Measurements from ENCODE around the gene MAPKAPK5.
"Not testable (repeated sequence)": the region's sequence is repeated elsewhere in the genome, so short reads cannot be mapped to it uniquely, and the experiment has no call there.

MAPKAPK5 gene

DNA sequence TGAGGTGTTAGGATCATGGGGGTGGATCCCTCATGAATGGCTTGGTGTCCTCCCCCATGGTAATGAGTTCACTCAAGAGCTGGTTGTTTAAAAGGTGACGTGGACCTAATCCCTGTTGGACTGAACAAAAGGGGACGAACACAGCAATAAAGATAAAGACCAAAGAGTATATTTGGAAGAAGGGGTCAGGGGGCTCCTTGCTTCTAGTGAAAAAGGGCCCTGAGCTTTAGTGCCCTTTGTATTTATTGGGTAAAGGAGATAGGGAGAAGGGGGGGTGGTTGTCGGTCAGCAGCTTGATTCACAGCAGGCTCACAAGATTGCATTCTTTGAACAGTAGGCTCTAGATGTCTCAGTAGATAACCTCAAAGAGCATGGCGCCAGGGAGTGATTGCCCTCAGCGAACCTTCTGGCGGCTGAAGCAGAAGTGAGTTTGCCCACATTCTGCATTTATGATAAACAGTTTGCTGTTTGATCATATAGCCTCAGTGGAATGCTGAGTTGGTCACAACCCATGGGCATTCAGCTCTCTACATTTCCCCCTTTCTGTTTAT, 25.9 kb upstream of the MAPKAPK5 start:
- Histone ChIP-seq H3K4me2 (ENCODE audit: low read length) (no peak overlapping the region), H3F3A (ENCODE audit: control insufficient read depth, insufficient read depth) (no peaks in the 10 kb centered on the region), H3K79me2 (ENCODE audit: control insufficient read depth, low read length) (no peaks in the 10 kb centered on the region), H3K36me3 (ENCODE audit: control insufficient read depth, low read length) (no peaks in the 10 kb centered on the region), H3K9me3 (ENCODE audit: control insufficient read depth, insufficient read depth, low read length) (no peaks in the 10 kb centered on the region), H3K9me2 (replicated peaks; ENCODE audit: control insufficient read depth, low read length) (no peaks in the 10 kb centered on the region), H3K27ac (ENCODE audit: low read depth, low read length) (no peak overlapping the region), H3K4me1 (ENCODE audit: control insufficient read depth, low read length) (peaks cover 24% of the 10 kb centered on the region), H3K27me3 (ENCODE audit: control insufficient read depth, low read length) (no peaks in the 10 kb centered on the region; the same call in none of the 2 replicates), H3K4me3 (ENCODE audit: low read length) (no peak overlapping the region), H4K20me1 (ENCODE audit: control insufficient read depth, insufficient read depth, low read depth, low read length) (no peaks in the 10 kb centered on the region)
- no peak for TF ChIP-seq EZH2phosphoT487 (IDR thresholded peaks at IDR 0.05; ENCODE audit: borderline replicate concordance, low read length)
- TF ChIP-seq, protein P1, sequence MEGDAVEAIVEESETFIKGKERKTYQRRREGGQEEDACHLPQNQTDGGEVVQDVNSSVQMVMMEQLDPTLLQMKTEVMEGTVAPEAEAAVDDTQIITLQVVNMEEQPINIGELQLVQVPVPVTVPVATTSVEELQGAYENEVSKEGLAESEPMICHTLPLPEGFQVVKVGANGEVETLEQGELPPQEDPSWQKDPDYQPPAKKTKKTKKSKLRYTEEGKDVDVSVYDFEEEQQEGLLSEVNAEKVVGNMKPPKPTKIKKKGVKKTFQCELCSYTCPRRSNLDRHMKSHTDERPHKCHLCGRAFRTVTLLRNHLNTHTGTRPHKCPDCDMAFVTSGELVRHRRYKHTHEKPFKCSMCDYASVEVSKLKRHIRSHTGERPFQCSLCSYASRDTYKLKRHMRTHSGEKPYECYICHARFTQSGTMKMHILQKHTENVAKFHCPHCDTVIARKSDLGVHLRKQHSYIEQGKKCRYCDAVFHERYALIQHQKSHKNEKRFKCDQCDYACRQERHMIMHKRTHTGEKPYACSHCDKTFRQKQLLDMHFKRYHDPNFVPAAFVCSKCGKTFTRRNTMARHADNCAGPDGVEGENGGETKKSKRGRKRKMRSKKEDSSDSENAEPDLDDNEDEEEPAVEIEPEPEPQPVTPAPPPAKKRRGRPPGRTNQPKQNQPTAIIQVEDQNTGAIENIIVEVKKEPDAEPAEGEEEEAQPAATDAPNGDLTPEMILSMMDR (IDR thresholded peaks at IDR 0.05; ENCODE audit: low read depth, low read length, poor library complexity, severe bottlenecking): no peak

DNA sequence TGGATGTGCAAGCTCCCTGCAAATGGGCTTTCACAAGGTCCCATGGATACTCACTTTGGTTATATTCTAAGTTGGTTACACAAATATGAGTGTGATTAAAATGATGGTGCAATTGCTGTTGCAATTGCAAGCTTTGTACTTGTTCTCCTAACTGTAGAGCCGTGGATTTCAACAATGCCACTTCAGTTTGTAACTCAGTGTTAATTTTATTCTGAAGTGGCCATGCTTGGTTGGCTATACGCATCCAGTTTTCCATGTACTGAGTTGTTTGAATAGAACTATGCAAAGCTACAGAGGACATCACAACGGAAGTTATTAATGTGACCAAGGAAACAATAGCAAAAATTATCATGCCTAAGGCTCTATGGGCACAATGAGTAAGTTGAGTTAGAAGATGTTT, 25.1 kb upstream of the MAPKAPK5 start:
- not testable (repeated sequence) for H3K9me2 ChIP-seq (replicated peaks; ENCODE audit: control insufficient read depth, low read length); H4K20me1 ChIP-seq (ENCODE audit: control insufficient read depth, insufficient read depth, low read depth, low read length); H3K36me3 ChIP-seq (ENCODE audit: control insufficient read depth, low read length); H3K4me3 ChIP-seq (ENCODE audit: low read length); H3K9me3 ChIP-seq (ENCODE audit: control insufficient read depth, insufficient read depth, low read length); H3K79me2 ChIP-seq (ENCODE audit: control insufficient read depth, low read length); H3F3A ChIP-seq (ENCODE audit: control insufficient read depth, insufficient read depth); H3K4me2 ChIP-seq (ENCODE audit: low read length); H3K27me3 ChIP-seq (ENCODE audit: control insufficient read depth, low read length); H3K27ac ChIP-seq (ENCODE audit: low read depth, low read length)
- H3K4me1 ChIP-seq (ENCODE audit: control insufficient read depth, low read length): peaks cover 24% of the 10 kb centered on the region

GRCh38 chr12:111818340-111818739, 23.7 kb upstream of the MAPKAPK5 start:
- no peaks in the 10 kb centered on the region for H3K9me2 ChIP-seq (replicated peaks; ENCODE audit: control insufficient read depth, low read length)
- peaks cover 6% of the 10 kb centered on the region for H3K27me3 ChIP-seq (ENCODE audit: control insufficient read depth, low read length)
- H4K20me1 ChIP-seq (ENCODE audit: control insufficient read depth, insufficient read depth, low read depth, low read length): no peaks in the 10 kb centered on the region
- no peaks in the 10 kb centered on the region for H3K79me2 ChIP-seq (ENCODE audit: control insufficient read depth, low read length)
- no peak overlapping the region for H3K4me2 ChIP-seq (ENCODE audit: low read length)
- H3F3A ChIP-seq (ENCODE audit: control insufficient read depth, insufficient read depth): no peaks in the 10 kb centered on the region
- H3K4me1 ChIP-seq (ENCODE audit: control insufficient read depth, low read length): peaks cover 14% of the 10 kb centered on the region
- H3K36me3 ChIP-seq (ENCODE audit: control insufficient read depth, low read length): no peaks in the 10 kb centered on the region
- no peaks in the 10 kb centered on the region for H3K9me3 ChIP-seq (ENCODE audit: control insufficient read depth, insufficient read depth, low read length)
- H3K4me3 ChIP-seq (ENCODE audit: low read length): no peak overlapping the region
- no peak for TF ChIP-seq EZH2phosphoT487 (IDR thresholded peaks at IDR 0.05; ENCODE audit: borderline replicate concordance, low read length)
- TF ChIP-seq, protein P1 (IDR thresholded peaks at IDR 0.05; ENCODE audit: low read depth, low read length, poor library complexity, severe bottlenecking): no peak
- H3K27ac ChIP-seq (ENCODE audit: low read depth, low read length): no peak overlapping the region

DNA sequence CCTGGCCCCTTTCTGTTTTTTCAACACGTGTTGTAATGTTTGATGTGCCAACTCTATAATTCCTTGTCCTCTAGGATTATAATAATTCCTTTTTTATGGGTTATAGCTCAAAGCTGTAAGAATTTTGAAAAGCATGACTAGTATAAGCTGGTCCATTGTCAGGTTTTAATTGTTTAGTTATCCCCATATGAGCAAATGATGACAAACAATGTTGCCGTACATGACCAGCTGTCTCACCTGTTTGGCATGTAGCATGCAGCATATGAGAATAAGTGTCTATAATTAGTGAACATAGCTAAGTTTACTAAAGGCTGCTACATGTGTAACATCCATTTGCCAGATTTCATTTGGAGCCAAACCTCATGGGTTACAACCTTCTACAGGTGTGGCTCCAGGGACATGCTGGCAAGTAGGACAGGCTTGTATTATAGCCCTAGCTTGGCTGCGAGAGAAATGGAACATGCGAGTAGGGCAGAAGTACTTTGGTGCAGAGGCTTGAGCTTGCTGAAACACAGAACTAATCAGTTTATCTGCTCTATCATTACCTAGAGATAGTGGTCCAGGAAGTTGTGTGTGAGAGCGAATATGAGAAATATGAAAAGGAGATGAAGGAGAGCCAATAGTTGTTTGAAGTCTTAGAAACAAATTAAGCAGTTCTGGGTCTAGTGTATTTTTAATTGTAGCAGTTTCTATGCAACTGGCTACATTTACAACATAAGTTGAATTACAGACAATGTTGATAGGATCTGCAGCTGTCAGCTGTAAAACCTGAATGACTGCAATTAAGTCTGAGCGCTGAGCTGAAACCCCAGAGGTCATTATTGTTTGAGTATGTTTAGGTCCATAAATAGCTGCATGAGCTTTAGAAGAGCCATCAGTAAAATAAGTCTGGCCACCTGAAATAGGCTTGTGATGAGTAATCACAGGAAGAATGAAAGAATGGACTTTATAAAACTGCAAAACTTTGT, 22.6 kb upstream of the MAPKAPK5 start:
- no peak for TF ChIP-seq EZH2phosphoT487 (IDR thresholded peaks at IDR 0.05; ENCODE audit: borderline replicate concordance, low read length)
- TF ChIP-seq, protein P1 (IDR thresholded peaks at IDR 0.05; ENCODE audit: low read depth, low read length, poor library complexity, severe bottlenecking): no peak
- Histone ChIP-seq H3K27ac (ENCODE audit: low read depth, low read length) (no peak overlapping the region), H3K4me3 (ENCODE audit: low read length) (no peak overlapping the region), H3F3A (ENCODE audit: control insufficient read depth, insufficient read depth) (no peaks in the 10 kb centered on the region), H3K4me2 (ENCODE audit: low read length) (no peak overlapping the region), H3K9me2 (replicated peaks; ENCODE audit: control insufficient read depth, low read length) (no peaks in the 10 kb centered on the region), H3K27me3 (ENCODE audit: control insufficient read depth, low read length) (peaks cover 6% of the 10 kb centered on the region), H3K36me3 (ENCODE audit: control insufficient read depth, low read length) (no peaks in the 10 kb centered on the region), H3K4me1 (ENCODE audit: control insufficient read depth, low read length) (peaks cover 19% of the 10 kb centered on the region), H3K79me2 (ENCODE audit: control insufficient read depth, low read length) (no peaks in the 10 kb centered on the region), H3K9me3 (ENCODE audit: control insufficient read depth, insufficient read depth, low read length) (no peaks in the 10 kb centered on the region), H4K20me1 (ENCODE audit: control insufficient read depth, insufficient read depth, low read depth, low read length) (no peaks in the 10 kb centered on the region)

DNA sequence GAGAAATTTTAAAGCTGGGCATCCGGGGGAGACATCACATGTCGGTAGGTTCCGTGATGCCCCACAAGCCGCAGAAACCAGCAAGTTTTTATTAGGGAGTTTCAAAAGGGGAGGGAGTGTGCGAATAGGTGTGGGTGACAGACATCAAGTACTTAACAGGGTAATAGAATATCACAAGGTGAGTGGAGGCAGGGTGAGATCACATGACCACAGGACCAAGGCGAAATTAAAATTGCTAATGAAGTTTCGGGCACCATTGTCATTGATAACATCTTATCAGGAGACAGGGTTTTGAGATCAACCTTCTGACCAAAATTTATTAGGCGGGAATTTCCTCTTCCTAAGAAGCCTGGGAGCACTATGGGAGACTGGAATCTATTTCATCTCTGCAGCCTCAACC, 21.2 kb upstream of the MAPKAPK5 start:
- H3K27ac ChIP-seq (ENCODE audit: low read depth, low read length); H3K9me3 ChIP-seq (ENCODE audit: control insufficient read depth, insufficient read depth, low read length); H3K36me3 ChIP-seq (ENCODE audit: control insufficient read depth, low read length); H3K79me2 ChIP-seq (ENCODE audit: control insufficient read depth, low read length); H3K4me3 ChIP-seq (ENCODE audit: low read length); H3K9me2 ChIP-seq (replicated peaks; ENCODE audit: control insufficient read depth, low read length); H3K4me2 ChIP-seq (ENCODE audit: low read length); H3F3A ChIP-seq (ENCODE audit: control insufficient read depth, insufficient read depth); H3K27me3 ChIP-seq (ENCODE audit: control insufficient read depth, low read length); H4K20me1 ChIP-seq (ENCODE audit: control insufficient read depth, insufficient read depth, low read depth, low read length): not testable (repeated sequence)
- peaks cover 19% of the 10 kb centered on the region for H3K4me1 ChIP-seq (ENCODE audit: control insufficient read depth, low read length)
